ENCODE data around the gene BBS7. TPM values are rescaled to one million over a fixed set of nuclear protein-coding genes. Genes with fewer than 3 reads are reported as not detected.
A peak's percentile ranks its signal among the peaks of the same experiment; 100 is the strongest.

Gene BBS7
- total and polyA plus RNA-seq, 9 of the 15 experiments (the other 6 are each of a cell fraction or from before 2014, with no cell fraction given), result 13.4 to 25.8 (median 16.4) TPM

- no peak for TF ChIP-seq CREBBP (IDR thresholded peaks at IDR 0.05; ENCODE audit: low read depth, low read length)
- no peak for TF ChIP-seq TSHZ1 (CRISPR knock-in tag; IDR thresholded peaks at IDR 0.05)
- no peak for TF ChIP-seq TCF15 (CRISPR knock-in tag; IDR thresholded peaks at IDR 0.05)
- no peak for TF ChIP-seq ZZZ3 (IDR thresholded peaks at IDR 0.05)
- TF ChIP-seq ATF3 (IDR thresholded peaks at IDR 0.05), result 0 out of 2 replicates have a peak, but pooled peaks have one; percentile 15
- peak; percentile 85; the same call in 1 of the 2 replicates for TF ChIP-seq ATF3 (CRISPR knock-in tag; conservative IDR thresholded peaks at IDR 0.05)
- TF ChIP-seq CHD2 (IDR thresholded peaks at IDR 0.05; ENCODE audit: low read depth, low read length), result peak; percentile 59; the same call in 1 of the 2 replicates
- no peak for TF ChIP-seq HNRNPUL1 (IDR thresholded peaks at IDR 0.05; ENCODE audit: low read length)
- TF ChIP-seq CCNT2 (IDR thresholded peaks at IDR 0.05; ENCODE audit: borderline replicate concordance, extremely low read depth, insufficient read length, low read depth, low read length), result peak; percentile 39
- TF ChIP-seq, protein P1, sequence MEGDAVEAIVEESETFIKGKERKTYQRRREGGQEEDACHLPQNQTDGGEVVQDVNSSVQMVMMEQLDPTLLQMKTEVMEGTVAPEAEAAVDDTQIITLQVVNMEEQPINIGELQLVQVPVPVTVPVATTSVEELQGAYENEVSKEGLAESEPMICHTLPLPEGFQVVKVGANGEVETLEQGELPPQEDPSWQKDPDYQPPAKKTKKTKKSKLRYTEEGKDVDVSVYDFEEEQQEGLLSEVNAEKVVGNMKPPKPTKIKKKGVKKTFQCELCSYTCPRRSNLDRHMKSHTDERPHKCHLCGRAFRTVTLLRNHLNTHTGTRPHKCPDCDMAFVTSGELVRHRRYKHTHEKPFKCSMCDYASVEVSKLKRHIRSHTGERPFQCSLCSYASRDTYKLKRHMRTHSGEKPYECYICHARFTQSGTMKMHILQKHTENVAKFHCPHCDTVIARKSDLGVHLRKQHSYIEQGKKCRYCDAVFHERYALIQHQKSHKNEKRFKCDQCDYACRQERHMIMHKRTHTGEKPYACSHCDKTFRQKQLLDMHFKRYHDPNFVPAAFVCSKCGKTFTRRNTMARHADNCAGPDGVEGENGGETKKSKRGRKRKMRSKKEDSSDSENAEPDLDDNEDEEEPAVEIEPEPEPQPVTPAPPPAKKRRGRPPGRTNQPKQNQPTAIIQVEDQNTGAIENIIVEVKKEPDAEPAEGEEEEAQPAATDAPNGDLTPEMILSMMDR (IDR thresholded peaks at IDR 0.05 in 2 of 3, conservative IDR thresholded peaks at IDR 0.05 in 1 of 3; ENCODE audit: insufficient read depth in 2 of 3, low read depth in 1 of 3, low read length in 3 of 3), result peak in 1 of 3 experiments; percentile 16; a peak in 1 of 6 replicates
- TF ChIP-seq, protein P2, sequence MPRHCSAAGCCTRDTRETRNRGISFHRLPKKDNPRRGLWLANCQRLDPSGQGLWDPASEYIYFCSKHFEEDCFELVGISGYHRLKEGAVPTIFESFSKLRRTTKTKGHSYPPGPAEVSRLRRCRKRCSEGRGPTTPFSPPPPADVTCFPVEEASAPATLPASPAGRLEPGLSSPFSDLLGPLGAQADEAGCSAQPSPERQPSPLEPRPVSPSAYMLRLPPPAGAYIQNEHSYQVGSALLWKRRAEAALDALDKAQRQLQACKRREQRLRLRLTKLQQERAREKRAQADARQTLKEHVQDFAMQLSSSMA (CRISPR knock-in tag; IDR thresholded peaks at IDR 0.05), result 0 out of 2 replicates have a peak, but pooled peaks have one; percentile 19
- peak; percentile 100 for TF ChIP-seq MYBL2 (IDR thresholded peaks at IDR 0.05; ENCODE audit: low read depth)
- TF ChIP-seq MYBL2 (CRISPR knock-in tag; IDR thresholded peaks at IDR 0.05; ENCODE audit: borderline replicate concordance), result peak; percentile 96; the same call in 1 of the 2 replicates
- TF ChIP-seq MTA1 (IDR thresholded peaks at IDR 0.05; ENCODE audit: borderline replicate concordance), result peak; percentile 100
- TF ChIP-seq, protein P3, sequence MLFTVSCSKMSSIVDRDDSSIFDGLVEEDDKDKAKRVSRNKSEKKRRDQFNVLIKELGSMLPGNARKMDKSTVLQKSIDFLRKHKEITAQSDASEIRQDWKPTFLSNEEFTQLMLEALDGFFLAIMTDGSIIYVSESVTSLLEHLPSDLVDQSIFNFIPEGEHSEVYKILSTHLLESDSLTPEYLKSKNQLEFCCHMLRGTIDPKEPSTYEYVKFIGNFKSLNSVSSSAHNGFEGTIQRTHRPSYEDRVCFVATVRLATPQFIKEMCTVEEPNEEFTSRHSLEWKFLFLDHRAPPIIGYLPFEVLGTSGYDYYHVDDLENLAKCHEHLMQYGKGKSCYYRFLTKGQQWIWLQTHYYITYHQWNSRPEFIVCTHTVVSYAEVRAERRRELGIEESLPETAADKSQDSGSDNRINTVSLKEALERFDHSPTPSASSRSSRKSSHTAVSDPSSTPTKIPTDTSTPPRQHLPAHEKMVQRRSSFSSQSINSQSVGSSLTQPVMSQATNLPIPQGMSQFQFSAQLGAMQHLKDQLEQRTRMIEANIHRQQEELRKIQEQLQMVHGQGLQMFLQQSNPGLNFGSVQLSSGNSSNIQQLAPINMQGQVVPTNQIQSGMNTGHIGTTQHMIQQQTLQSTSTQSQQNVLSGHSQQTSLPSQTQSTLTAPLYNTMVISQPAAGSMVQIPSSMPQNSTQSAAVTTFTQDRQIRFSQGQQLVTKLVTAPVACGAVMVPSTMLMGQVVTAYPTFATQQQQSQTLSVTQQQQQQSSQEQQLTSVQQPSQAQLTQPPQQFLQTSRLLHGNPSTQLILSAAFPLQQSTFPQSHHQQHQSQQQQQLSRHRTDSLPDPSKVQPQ (CRISPR knock-in tag; IDR thresholded peaks at IDR 0.05; ENCODE audit: borderline replicate concordance), result no peak
- TF ChIP-seq ZNF830 (CRISPR knock-in tag; IDR thresholded peaks at IDR 0.05), result no peak
- peak; percentile 88 for TF ChIP-seq TBP (optimal IDR thresholded peaks at IDR 0.05; ENCODE audit: low read depth, low read length)
These were observed 46.6 kb downstream of the BBS7 start, which contains the start of gene CCNA2 (continued) for GRCh38 chr4:121823505-121824170.
